Ishikawa (cell line): ENCODE data around the gene ZFP1.

ENCODE experiments used
- CREB1 ChIP-seq: IDR thresholded peaks from 2 replicates; pipeline ENCODE4 v1.6.1; 2012; ENCODE audit warnings: low read depth
- EGR1 ChIP-seq: IDR thresholded peaks from 2 replicates; pipeline ENCODE4 v1.6.1; 2012
- EP300 ChIP-seq: IDR thresholded peaks from 2 replicates; pipeline ENCODE4 v1.6.1; 2012; ENCODE audit warnings: borderline replicate concordance
- MAX ChIP-seq: IDR thresholded peaks from 2 replicates; pipeline ENCODE4 v1.6.1; 2012
- NFIC ChIP-seq: IDR thresholded peaks from 2 replicates; pipeline ENCODE4 v1.6.1; 2012
- RAD21 ChIP-seq: IDR thresholded peaks from 2 replicates; pipeline ENCODE4 v1.6.1; 2012; ENCODE audit warnings: low read depth
- REST ChIP-seq: IDR thresholded peaks from 2 replicates; pipeline ENCODE4 v1.6.1; 2012; ENCODE audit warnings: low read depth, mild to moderate bottlenecking
- TCF12 ChIP-seq: IDR thresholded peaks from 2 replicates; pipeline ENCODE4 v1.6.1; 2012; ENCODE audit warnings: low read depth
- ZBTB7A ChIP-seq: IDR thresholded peaks from 2 replicates; pipeline ENCODE4 v1.6.1; 2012; ENCODE audit warnings: low read depth

GRCh38 chr16:75112734-75113491, 35.4 kb upstream of the ZFP1 start:
- TF ChIP-seq TCF12, result no peak
- TF ChIP-seq EGR1, result no peak
- TF ChIP-seq EP300, result no peak
- no peak for TF ChIP-seq RAD21
- TF ChIP-seq REST, result no peak
- no peak for TF ChIP-seq CREB1
- TF ChIP-seq NFIC, result no peak
- no peak for TF ChIP-seq ZBTB7A
- no peak for TF ChIP-seq MAX
